ENCODE data around the gene MEGF6. TPM values are rescaled to one million over a fixed set of nuclear protein-coding genes. Genes with fewer than 3 reads are reported as not detected.
A peak's percentile ranks its signal among the peaks of the same experiment; 100 is the strongest.

MEGF6 gene
- total and polyA plus RNA-seq, 4 donors, result 17.7 to 54.2 (median 48.2) TPM

DNA sequence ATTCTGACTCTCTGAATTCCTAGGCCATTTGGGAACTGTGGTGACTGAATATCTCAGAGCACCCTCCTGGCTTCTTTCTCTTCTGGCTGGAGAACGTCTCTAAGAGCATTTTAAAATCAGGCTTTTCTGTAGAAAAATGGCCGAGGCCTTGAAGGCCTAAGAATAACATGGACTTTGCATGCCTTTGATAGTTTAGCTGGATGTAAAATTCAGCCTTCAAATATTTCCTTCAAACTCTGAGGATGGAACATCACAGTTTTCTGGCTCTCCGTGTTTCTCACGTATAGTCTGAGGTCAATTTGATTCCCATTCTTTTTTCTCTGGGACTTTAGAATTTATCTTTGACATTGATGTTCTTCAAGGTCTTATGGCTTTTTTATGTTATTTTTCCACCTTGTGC is 122.9 kb downstream of the MEGF6 start:
- ATAC-seq (ENCODE audit: insufficient read depth, low FRiP score), result no peak

DNA sequence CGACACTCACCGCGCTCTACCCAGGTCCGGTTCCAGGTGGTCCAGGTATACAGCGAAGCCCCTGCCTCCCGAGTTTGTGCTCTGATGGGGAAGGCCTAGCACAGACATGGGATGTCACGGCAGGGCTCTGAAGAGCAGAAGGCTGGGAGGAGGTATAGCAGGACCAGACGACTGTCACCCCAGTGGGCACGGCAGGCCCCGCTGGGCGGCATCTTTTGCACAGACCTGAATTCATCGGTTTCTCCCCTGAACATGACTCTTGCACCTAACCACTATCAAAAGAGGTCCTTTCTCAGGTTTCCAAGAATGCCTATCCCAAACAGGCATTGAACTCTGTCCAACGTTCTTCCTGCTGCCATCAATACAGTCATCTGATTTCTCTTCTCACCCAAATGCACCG is 126.3 kb downstream of the MEGF6 start:
- Histone ChIP-seq H3K4me3 (no peak overlapping the region), H3K27me3 (ENCODE audit: control insufficient read depth in 3 of 3, insufficient read depth in 3 of 3, low read length in 2 of 3) (no peaks in the 10 kb centered on the region), H3K36me3 (ENCODE audit: control insufficient read depth in 4 of 4, insufficient read depth in 4 of 4, low read length in 4 of 4) (peaks cover 0 to 20% (median 6%) of the 10 kb centered on the region in 4 donors), H3K27ac (ENCODE audit: low read depth in 1 of 2, low read length in 1 of 2) (no peak overlapping the region), H3K9me3 (ENCODE audit: control insufficient read depth in 4 of 4, insufficient read depth in 3 of 4, low read length in 3 of 4) (peaks cover 0 to 3% (median 0%) of the 10 kb centered on the region in 4 donors), H3K9ac (ENCODE audit: insufficient read depth in 1 of 2, low read length in 2 of 2) (no peak overlapping the region), H3K4me1 (ENCODE audit: control insufficient read depth in 5 of 5, insufficient read depth in 5 of 5, low read length in 5 of 5) (no peaks in the 10 kb centered on the region)
- no peak for DNase-seq
- ATAC-seq (ENCODE audit: insufficient read depth, low FRiP score), result no peak
- WGBS, 2 donors, result 93 to 96% methylated on average over 14 of the region's 14 CpGs
- TF ChIP-seq, protein P1, sequence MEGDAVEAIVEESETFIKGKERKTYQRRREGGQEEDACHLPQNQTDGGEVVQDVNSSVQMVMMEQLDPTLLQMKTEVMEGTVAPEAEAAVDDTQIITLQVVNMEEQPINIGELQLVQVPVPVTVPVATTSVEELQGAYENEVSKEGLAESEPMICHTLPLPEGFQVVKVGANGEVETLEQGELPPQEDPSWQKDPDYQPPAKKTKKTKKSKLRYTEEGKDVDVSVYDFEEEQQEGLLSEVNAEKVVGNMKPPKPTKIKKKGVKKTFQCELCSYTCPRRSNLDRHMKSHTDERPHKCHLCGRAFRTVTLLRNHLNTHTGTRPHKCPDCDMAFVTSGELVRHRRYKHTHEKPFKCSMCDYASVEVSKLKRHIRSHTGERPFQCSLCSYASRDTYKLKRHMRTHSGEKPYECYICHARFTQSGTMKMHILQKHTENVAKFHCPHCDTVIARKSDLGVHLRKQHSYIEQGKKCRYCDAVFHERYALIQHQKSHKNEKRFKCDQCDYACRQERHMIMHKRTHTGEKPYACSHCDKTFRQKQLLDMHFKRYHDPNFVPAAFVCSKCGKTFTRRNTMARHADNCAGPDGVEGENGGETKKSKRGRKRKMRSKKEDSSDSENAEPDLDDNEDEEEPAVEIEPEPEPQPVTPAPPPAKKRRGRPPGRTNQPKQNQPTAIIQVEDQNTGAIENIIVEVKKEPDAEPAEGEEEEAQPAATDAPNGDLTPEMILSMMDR (IDR thresholded peaks at IDR 0.05; ENCODE audit: control extremely low read depth, extremely low read depth), result no peak

More for the DNA sequence above, 122.9 kb downstream of the MEGF6 start:
- Histone ChIP-seq H3K36me3 (ENCODE audit: control insufficient read depth in 4 of 4, insufficient read depth in 4 of 4, low read length in 4 of 4) (peaks cover 0 to 22% (median 9%) of the 10 kb centered on the region in 4 donors), H3K9ac (ENCODE audit: insufficient read depth in 1 of 2, low read length in 2 of 2) (no peak overlapping the region), H3K4me3 (no peak overlapping the region), H3K4me1 (ENCODE audit: control insufficient read depth in 5 of 5, insufficient read depth in 5 of 5, low read length in 5 of 5) (peaks cover 0 to 6% (median 0%) of the 10 kb centered on the region in 5 donors), H3K27ac (ENCODE audit: low read depth in 1 of 2, low read length in 1 of 2) (no peak overlapping the region), H3K27me3 (ENCODE audit: control insufficient read depth in 3 of 3, insufficient read depth in 3 of 3, low read length in 2 of 3) (no peaks in the 10 kb centered on the region), H3K9me3 (ENCODE audit: control insufficient read depth in 4 of 4, insufficient read depth in 3 of 4, low read length in 3 of 4) (peaks cover 0 to 3% (median 0%) of the 10 kb centered on the region in 4 donors)
- WGBS, 2 donors, result 97 to 98% methylated on average over 4 of the region's 4 CpGs
- no peak for DNase-seq
- TF ChIP-seq, protein P1 (IDR thresholded peaks at IDR 0.05; ENCODE audit: control extremely low read depth, extremely low read depth), result no peak

DNA sequence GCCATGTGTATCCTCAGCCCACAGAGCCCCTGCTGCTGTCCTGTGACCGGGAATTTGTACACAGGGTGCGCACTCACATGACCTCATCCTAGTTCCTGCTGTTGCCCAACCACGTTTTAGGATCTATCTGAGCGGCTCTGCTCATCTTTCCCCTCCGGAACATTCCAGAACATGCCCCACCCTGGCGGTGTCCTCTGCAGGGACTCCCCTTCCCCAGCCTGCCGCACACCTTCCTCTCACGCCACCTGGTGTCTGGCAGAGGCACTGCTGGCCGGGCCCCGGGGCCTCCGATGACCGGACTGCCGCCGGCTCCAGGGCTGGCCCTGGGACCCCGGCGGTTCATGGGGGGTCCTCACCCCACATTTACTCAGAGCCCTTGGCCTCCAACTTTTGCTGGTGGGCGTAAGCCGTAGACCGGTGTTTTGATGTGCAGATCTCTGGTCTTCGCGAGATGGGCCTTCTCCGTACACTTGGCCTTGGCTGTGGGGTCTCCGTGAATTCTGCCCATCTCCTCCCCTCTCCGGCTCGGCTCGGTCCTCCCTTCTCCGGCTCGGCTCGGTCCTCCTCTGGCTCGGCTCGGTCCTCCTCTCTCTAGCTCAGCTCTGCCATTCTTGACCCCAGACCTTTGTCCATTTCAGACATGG is 127.4 kb downstream of the MEGF6 start:
- no peaks in the 10 kb centered on the region for H3K4me1 ChIP-seq (ENCODE audit: control insufficient read depth in 5 of 5, insufficient read depth in 5 of 5, low read length in 5 of 5)
- 43 to 48% methylated on average over 31 of the region's 31 CpGs for WGBS, 2 donors
- H3K9me3 ChIP-seq (ENCODE audit: control insufficient read depth in 4 of 4, insufficient read depth in 3 of 4, low read length in 3 of 4), result peaks cover 0 to 3% (median 0%) of the 10 kb centered on the region in 4 donors
- DNase-seq (peak in 2 of 3 donors; percentile 33 to 41), ATAC-seq (ENCODE audit: insufficient read depth, low FRiP score) (no peak)
- H3K9ac ChIP-seq (ENCODE audit: insufficient read depth in 1 of 2, low read length in 2 of 2), result no peak overlapping the region
- H3K4me3 ChIP-seq, result no peak overlapping the region
- no peaks in the 10 kb centered on the region for H3K27me3 ChIP-seq (ENCODE audit: control insufficient read depth in 3 of 3, insufficient read depth in 3 of 3, low read length in 2 of 3)
- H3K27ac ChIP-seq (ENCODE audit: low read depth in 1 of 2, low read length in 1 of 2), result no peak overlapping the region
- H3K36me3 ChIP-seq (ENCODE audit: control insufficient read depth in 4 of 4, insufficient read depth in 4 of 4, low read length in 4 of 4), result peaks cover 0 to 10% (median 4%) of the 10 kb centered on the region in 4 donors
- TF ChIP-seq, protein P1 (IDR thresholded peaks at IDR 0.05; ENCODE audit: control extremely low read depth, extremely low read depth), result peak; percentile 38
